GM21515 (cell line): Measurements from ENCODE around the gene OR6M1.

ENCODE experiments used
- ATAC-seq: cut with Tn5 transposase; IDR thresholded peaks from one replicate; pipeline ENCODE4 v1.9.1; 2021; ENCODE audit not compliant: unreplicated experiment

OR6M1 gene, protein sequence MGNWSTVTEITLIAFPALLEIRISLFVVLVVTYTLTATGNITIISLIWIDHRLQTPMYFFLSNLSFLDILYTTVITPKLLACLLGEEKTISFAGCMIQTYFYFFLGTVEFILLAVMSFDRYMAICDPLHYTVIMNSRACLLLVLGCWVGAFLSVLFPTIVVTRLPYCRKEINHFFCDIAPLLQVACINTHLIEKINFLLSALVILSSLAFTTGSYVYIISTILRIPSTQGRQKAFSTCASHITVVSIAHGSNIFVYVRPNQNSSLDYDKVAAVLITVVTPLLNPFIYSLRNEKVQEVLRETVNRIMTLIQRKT

DNA sequence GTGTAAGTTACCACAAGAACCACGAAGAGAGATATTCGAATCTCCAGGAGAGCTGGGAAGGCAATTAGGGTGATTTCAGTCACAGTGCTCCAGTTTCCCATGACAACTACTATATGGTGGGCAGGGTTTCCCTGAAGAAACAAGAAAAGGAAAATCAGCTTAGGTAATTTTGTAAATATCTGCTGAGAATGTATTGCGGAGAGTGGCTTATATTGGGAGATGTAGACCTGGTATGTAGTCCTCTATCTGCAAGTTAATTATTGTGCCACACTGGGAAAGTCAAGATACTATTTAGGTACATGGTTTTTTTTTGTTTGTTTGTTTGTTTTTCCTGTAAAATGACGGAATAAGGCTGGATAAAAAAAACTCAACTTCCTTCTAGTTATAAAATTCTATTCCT lies at the start of gene OR6M1:
Gene OR6M1 (minus strand): TSS at position 101 of the 400 bp plus-strand sequence. CDS start 0 bp downstream, at position 101.
- ATAC-seq, result no peak

DNA sequence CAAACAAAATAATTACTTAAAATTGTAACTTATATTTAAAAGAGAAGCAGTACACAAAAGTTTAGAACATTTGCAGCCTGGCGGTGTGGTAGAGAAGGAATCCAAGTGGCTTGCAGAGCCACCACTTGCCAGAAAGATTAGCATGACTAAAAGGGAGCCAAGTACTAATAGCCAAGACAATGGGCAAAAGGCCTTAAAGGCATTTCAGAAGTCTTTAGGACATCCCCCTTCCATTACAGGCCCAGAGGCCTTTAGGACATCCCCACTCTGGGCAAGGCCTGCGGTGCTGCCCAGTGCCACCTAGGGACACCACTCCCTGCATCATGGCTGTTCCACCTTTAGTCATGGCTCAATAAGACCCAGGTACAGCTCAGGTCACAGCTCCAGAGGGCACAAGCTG lies 46.9 kb upstream of the OR6M1 start:
- ATAC-seq, result no peak

GRCh38 chr11:123852321-123852720 lies 46.2 kb upstream of the OR6M1 start:
- no peak for ATAC-seq

DNA sequence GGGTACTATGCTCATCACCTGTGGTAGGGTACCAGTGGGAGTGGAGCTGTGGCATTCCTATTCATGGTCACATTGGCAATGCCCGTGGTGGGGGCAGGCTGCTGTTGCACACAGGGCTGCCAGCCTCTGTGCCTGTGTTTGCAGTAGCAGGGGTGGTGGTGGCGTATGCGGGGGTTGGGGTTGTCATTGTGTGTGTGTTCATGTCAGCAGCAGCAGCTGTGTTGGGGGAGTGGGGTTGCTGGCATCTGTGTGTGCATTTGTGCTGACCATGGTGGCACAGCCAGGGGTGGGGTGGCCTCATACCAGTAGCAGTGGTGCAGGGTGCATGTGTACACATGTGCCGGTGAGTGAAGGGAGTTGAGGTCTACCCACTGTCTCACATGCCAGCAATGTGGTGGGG lies 45.0 kb upstream of the OR6M1 start:
- no peak for ATAC-seq

DNA sequence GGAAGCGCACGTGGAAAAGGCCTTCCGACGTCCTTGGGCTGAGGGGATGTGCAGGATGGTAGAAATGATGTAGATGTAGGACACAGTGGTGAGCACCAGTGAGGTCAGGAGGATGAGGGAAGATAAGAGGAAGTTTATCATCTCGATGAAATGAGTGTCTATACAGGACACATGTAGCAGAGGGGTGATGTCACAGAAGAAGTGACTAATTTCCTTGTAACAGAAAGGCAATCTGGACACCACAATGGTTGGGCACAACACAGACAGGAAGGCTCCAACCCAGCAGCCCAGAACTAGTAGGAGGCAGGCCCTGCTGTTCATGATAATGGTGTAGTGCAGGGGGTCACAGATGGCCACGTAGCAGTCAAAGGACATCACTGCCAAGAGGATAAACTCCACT lies 35.0 kb upstream of the OR6M1 start:
- ATAC-seq, result no peak

DNA sequence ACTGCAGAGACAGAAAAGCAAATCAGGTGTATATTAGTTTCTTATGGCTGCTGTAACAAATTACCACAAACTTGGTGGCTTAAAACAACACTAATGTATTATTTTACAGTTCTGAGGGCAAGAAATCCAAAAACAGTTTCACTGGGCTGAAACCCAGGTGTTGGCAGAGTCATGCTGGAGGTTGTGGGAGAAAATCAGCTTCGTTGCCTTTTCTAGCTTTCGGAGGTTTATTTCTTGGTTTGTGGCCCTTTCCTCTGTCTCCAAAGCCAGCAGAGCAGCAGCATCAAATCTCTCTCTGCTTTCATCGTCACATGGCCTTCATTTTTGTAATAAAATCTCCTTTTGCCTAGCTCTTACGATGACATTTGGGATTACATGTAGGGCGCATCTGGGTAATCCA lies 33.0 kb upstream of the OR6M1 start:
- no peak for ATAC-seq

DNA sequence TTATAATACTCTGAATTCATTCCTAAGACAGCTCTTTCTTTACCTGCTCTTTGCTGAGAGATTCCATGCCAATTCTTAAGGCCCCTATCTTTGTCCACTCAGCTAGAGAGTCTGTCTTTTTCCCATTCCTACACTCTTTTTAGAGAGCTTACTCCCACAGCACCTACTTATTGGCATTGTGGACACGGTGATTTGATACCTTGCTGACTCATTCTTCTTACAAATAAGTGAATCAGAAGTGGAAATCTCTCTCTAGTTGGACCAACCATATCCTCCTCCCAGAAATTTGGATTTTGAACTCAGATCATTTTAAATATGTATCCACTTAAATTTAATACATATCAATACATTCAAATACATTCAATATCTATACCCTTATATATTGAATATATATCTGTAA lies 32.5 kb upstream of the OR6M1 start:
- no peak for ATAC-seq

DNA sequence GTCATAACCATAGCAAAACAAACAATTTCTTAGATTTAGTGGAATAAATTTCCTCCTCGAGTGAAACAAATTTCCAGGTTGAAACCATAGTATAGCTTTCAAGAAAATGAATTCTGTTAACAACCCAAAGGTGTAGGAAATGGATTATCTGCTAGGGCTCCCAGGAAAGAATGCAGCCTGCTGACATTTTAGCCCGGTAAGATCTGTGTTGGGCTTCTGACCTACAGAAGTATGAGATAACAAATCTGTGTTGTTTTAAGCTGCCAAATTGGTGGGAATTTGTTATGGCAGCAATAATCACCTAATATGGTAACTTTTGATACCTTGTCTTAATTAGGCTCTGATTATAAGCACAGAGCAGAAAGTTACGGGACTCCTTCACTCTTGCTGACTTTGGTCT lies 32.0 kb upstream of the OR6M1 start:
- ATAC-seq, result no peak

DNA sequence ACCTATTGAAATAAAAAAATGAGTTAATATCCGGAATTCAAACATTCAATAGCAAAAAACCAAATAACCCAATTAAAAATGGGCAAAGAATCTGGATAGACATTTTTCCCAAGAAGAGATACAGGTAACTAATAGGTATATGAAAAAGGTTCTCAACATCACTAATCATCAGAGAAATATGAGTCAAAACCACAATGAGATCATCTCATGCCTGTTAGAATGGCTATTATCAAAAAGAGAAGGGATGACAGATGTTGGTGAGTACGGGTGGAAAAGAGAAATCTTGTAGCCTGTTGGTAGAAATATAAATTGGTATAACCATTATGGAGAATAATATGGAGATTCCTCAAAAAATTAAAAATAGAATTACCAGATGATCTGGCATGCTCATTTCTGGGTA lies 26.9 kb upstream of the OR6M1 start:
- no peak for ATAC-seq

DNA sequence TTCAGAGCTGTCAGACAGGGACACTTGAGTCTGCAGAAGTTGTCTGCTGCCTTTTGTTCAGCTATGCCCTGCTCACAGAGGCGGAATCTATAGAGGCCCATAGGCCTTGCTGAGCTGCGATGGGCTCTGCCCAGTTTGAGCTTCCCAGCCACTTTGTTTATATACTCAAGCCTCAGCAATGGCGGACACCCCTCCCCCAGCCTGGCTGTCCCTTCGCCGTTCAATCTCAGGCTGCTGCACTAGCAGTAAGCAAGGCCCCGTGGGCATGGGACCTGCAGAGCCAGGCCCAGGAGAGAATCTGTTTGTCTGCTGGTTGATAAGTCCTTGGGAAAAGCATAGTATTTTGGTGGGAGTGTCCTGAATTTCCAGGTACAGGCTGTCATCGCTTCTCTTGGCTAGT lies 23.6 kb upstream of the OR6M1 start:
- no peak for ATAC-seq

- ATAC-seq, result no peak
Observed at GRCh38 chr11:123822599-123822998, 16.4 kb upstream of the OR6M1 start.

GRCh38 chr11:123822032-123822431 lies 15.9 kb upstream of the OR6M1 start:
- ATAC-seq, result no peak

GRCh38 chr11:123815122-123815521 lies 9.0 kb upstream of the OR6M1 start:
- no peak for ATAC-seq

DNA sequence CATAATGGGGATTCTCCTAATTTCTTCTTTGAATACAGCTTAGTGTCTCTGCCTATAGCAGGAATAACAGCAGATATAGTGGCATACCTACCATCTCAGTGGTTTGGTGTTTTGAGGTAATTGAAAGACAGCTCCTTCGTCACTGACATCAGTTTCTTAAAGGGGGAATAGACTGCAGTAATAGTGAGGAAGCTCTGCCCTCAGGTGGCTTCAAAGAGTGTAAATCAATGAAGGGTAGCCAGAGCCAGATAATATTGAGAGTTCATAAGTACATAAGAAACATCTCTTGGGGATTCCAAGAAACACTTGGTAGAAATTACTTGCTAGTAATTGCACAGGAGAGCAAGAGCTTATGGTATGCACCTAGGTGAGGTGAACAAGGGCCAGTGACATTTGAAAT lies 4.4 kb downstream of the OR6M1 start:
- no peak for ATAC-seq

- ATAC-seq, result no peak
Observed at GRCh38 chr11:123800036-123800435, 6.1 kb downstream of the OR6M1 start.

DNA sequence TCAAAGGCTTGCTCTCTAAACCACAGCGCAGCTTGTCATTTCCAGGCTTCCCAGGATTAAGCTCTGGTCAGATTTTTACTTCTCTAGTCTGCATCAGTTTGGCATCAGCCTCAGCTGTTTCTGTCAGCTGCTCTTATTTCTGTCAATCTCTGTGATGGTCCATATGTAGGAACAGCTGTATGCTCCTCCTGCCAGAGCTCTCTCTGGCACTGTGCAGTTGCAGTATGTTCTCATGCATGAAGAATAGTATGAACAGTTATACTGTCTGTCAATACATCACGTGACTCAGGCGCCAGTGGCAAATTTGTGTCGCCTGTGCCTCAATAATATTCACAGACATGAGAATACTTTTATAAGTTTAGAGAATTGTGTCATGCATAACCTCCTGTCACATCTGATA lies 6.7 kb downstream of the OR6M1 start:
- no peak for ATAC-seq

DNA sequence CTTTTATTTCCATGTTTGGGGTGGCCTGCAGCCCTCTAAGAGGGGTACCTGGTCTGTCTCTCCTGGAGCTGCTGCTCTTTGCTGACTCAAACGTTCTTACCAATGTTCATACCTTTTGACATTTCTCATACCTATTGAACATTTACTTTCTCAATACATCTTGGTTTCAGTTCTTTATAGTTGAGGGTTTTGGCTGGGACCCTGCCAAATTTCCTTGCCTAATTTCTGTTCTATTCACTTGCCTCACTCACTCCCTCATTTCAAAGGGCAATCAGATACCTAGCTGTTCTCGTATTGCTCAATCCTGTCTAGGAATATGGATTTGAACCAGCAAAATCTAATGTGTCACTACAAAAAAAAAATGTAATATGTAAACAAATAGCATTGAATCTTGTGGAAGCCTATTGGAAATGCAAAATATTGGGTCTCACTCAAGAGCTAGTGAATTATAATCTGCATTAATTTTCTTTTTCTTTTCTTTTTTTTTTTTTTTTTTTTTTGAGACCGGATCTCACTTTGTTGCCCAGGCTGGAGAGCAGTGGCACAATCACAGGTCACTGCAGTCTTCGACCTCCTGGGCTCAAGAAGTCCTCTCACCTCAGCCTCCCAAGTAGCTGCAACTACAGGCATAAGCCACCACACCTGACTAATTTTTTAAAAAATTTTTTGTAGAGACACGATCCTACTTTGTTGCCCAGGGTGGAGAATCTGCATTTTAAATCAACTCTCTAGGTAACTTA lies 7.5 kb downstream of the OR6M1 start:
- ATAC-seq, result no peak

DNA sequence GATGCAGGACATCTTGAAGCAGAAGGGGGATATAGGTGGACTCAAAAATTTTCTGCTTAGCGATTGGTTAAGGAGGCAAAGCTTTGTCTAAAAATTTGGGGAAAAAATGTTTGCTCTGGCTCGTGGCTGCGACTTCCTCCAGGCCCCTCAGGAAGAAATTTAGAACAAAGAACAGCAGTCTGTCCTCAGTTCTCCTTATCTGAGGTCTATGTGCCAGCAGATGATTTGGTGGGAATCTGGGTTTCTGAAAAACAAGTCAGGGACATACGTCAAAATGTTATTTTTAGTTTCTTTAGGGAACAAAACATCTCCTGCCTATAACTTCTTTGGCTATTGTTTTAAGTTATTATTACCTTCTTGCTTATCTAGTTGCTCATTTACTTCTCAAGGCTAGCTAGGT lies 8.1 kb downstream of the OR6M1 start:
- no peak for ATAC-seq

- no peak for ATAC-seq
Observed at GRCh38 chr11:123797541-123797940, 8.6 kb downstream of the OR6M1 start.

DNA sequence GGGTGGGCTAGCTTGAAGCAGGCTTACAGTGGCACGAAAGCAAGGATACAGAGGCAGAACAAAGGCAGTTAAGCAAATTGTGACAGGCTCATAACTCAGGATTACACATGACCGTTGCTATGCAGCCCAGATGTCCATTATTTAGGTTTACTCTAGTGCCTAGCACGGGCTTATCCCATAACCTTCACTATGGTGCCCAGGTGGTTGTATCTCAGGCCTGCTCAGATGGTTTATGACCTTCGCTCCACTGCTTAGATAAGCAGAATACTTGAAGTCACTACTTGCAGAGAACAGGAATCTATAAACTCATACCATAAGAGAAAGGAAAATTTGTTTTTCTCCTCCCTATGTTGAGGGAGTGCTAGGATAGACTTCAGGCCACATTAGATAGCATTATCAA lies 9.0 kb downstream of the OR6M1 start:
- ATAC-seq, result no peak

DNA sequence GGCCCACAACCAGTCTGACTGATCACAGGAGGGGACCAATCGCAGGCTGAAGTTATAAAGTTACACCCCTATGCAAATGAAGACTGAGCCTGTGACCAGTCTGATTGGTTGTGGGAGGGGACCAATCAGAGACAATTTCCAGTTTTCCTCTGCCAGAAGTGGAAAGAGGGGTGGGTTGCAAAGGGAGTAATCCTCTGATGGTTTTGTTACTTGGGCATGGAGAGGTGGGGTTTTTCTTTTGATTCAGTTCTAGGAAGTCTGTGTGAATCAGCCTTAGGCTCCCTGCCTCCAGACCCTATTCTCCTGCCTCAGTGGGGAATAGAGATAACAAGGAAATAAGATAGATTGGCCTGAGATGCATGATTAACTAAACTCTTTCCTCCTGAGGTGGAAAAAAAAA lies 9.9 kb downstream of the OR6M1 start:
- ATAC-seq, result no peak

DNA sequence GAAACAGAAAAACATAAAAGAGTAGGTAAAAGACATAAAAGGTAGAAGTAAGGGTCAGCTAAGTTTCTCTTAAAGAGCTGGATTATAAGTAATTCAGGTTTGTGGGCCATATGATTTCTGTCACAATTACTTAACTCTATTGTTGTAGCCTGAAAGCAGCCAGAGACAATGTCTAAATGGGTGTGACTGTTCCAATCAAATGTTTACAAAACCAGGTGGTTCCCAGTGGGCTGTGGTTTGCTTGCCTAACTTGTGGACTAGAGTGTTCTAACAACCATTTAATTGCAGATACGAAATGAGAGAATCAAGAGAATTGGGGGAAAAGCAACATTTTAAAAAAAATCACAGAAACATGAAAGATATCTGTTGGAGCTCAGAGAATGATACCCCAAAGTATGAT lies 22.6 kb downstream of the OR6M1 start:
- no peak for ATAC-seq

DNA sequence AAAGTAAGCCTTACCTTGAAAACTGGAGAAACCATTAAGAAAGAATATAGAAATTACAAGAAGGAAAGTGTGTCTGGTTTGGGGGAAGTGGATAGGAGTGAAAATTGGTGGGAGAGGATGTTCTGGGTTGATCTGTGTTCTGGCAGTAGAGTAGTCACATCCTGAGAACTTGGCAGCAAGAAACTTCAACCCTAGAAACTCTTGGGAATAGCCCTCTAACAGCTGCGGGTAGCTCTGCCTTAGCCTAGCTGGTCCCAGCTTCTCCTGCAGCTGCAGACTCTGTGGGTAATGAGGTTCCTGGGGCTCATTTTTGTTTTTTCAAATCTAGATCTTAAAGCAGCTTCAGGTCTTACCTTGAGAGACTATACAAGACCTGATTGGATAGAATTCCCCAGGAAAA lies 27.6 kb downstream of the OR6M1 start:
- no peak for ATAC-seq
